ENCODE results near the gene ADAMTS19.
"Not testable (repeated sequence)": the region's sequence is repeated elsewhere in the genome, so short reads cannot be mapped to it uniquely, and the experiment has no call there.

ADAMTS19 gene

GRCh38 chr5:129608350-129608749 is 148.3 kb downstream of the ADAMTS19 start:
- no peak for DNase-seq

DNA sequence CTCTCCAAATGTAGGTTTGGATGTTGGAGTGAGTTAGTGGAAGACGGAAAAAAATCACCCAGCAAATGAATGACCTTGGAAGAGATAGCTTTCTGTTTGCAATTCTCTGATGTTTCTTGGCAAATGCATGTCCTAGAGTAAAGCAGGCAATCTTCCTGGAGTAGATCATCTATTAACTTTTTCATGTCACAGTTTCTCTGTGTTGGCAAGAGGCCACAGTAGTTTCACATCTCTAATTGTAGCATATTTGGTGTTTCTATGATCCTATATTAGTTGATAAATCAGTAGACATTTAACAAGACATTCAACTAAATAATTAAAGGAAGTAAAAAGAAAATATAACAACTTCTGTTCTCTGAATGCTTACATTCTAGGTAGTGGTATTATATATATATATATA is 149.6 kb downstream of the ADAMTS19 start:
- peak; percentile 68 for DNase-seq

GRCh38 chr5:129616517-129616916 is 156.4 kb downstream of the ADAMTS19 start:
- DNase-seq, result no peak

GRCh38 chr5:129617206-129617605 is 157.1 kb downstream of the ADAMTS19 start:
- peak; percentile 46 for DNase-seq

DNA sequence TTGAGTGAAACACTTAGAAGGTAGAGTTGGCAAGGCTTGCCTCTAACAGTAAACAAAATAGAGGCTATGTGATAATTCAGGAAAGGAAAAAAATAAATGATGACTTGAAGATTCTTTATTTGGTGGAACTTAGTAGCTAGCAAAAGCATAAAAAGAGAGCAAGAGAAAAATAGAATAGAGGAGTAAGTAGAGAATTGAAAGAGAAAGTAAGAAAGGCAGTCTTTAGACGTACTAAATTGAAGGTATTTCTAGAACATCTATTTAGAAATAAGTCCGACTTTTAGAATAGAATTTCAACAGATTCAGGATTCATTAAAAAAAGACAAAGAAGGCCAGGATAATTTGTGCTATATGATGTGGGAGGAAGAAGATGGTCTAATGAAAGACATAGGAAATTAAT is 159.7 kb downstream of the ADAMTS19 start:
- no peak for DNase-seq

DNA sequence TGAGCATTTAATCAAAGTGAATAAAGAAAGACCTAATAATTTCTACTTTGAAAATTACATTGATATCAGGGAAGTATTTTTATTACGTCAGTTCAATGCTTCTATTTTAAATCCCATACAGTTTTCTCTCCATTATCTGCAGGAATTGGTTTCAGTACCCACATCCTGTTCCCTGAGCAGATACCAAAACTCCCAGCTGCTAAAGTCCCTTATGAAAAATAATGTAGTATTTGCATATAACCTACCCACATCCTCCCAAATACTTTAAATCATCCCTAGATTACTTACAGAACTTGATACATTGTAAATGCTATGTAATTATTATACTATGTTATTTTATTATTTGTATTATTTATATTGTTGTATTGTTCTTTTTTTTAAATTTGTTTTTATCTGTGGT is 162.4 kb downstream of the ADAMTS19 start:
- DNase-seq, result no peak

GRCh38 chr5:129629575-129629974 is 169.5 kb downstream of the ADAMTS19 start:
- peak; percentile 76 for DNase-seq

GRCh38 chr5:129630101-129630500 is 170.0 kb downstream of the ADAMTS19 start:
- no peak for DNase-seq

DNA sequence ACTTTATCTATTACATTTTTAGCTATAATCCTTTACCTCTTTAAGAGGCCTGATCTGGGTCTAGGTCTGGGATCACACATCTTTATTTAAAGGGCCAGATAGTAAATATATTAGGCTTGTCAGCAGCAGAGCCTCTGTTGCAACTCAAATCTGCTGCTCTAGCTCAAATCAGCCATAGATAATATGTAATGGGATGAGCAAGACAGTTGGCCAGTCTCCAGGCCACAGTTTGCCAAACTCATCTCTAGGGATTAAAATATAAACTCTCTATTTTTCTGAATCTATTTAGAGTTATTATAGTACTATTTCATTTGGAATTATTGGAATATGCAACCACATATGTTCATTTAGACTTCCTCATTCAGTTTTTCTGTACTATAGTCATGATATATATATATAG is 171.9 kb downstream of the ADAMTS19 start:
- peak; percentile 84 for DNase-seq

- DNase-seq, result not testable (repeated sequence)
These were observed 177.4 kb downstream of the ADAMTS19 start for GRCh38 chr5:129637501-129637900.

DNA sequence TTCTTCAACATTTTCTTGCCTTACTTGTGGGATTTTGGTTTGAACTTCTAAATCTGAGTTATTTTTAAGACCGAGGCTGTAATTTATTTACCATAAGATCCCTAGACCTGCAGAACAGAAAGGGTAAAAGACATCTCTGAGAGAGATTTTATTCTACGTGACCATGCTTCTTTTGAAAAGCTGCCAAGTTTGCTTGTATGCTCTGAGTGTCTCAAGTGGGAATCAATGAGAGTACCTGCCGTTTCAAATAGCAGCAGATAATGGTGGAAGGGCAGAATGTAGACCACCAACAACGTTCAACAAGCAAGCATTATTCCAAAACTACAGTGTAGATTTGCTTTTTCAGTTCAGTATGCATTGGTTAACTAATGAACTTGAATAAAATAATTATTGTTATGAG is 179.2 kb downstream of the ADAMTS19 start:
- DNase-seq, result no peak

GRCh38 chr5:129652349-129653056 is 192.4 kb downstream of the ADAMTS19 start:
- DNase-seq, result peak; percentile 37

GRCh38 chr5:129653057-129653375 is 192.9 kb downstream of the ADAMTS19 start:
- no peak for DNase-seq

DNA sequence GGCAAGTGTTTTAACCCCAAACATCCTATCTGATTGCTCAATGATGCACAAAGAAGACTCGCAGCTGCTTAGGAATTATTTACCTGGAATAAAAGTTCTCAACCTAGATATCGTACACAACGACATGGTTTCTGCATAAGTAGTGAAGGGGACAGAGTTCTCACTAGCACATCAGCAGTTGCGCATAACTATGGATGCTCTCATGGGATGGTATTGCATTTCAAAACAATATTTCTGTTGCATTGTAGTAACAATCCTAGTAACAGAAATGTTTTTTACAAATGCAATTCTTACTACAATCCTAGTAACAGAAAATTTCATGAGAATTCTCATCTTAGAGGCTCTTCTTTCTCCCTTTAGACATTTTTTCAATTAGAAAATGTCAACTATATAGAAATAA is 193.3 kb downstream of the ADAMTS19 start:
- DNase-seq, result no peak

DNA sequence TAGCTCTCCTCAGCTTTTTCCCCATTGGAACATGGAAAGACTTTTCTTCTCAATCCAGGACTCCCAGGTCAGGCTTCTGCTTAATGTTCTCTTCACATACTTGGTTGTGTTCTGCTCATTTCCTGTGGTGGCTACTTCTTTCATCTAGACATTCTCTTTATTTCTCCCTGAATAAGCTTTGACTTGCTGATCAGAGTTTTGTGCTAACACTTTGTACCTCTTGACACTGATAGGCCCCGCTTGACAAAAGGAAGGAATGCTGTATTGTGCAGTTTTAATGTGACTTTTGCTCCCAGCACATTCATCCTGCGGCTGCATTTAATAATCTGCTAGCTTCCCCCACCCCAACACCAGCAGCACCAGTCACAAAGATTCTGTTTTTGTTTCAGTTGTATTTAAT is 196.9 kb downstream of the ADAMTS19 start:
- DNase-seq, result no peak

DNA sequence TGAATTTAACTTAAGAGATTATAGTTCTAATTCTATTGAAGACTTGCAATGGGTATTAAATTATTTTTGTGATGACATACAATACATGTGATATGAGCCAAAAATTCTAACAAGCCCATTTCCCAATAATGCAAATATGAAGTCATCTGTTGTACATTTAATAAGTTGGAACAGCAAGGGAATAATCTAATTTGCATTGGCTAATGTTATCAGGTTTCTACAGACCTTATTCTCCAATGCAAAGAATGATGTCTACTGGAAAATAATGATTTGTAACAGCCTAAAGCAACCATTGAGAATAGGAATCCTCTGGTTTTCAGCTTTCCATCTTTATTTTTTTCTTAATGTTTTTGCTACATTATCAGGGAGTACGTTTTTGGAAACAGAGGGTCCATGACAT is 198.7 kb downstream of the ADAMTS19 start:
- peak; percentile 11 for DNase-seq

GRCh38 chr5:129661366-129662035 is 201.4 kb downstream of the ADAMTS19 start:
- no peak for DNase-seq

- no peak for DNase-seq
These were observed 204.3 kb downstream of the ADAMTS19 start for GRCh38 chr5:129664336-129664937.

DNA sequence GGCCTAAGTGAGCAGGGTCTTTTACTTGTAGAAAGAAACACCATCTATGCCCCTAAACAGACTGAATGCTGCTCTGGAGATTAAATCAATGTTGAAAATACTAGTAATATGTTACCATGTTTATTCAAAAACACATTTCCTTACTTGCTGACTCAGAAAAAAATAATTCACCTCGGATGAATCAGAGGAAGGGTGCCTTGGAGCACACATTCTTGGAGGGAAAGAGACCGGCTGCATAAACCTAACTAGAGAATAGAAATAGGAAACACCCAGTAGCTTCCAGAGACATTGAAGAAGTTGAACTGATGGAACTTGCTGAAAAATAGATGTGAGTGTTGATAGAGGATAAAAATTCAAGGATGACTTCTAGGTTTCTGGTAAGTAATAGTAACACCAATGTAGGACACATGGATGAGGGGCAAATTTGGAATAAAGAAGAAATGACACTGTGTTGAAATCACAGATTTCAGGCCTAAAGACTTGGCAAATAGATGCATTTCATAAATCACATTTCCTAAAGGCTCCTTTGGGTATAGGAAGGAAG is 210.9 kb downstream of the ADAMTS19 start:
- DNase-seq, result no peak

DNA sequence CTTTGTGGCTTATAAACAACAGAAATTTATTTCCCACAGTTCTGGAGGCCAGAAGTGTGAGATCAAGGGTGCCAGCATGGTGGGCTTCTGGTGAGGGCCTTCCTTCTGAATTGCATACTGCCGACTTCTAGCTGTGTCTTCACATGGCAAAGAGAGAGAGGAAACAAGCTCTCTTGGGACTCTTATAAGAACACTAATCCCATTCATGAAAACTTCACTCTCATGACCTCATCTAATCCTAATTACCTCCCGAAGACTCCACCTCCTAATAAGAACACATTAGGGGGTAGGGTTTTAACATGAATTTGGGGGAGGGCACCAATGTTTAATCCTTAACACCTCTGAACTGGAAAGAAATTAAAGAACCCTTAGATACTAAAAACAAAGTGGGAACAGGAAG is 211.9 kb downstream of the ADAMTS19 start:
- DNase-seq, result no peak

GRCh38 chr5:129679671-129680070 is 219.6 kb downstream of the ADAMTS19 start:
- DNase-seq, result no peak

- DNase-seq, result no peak
These were observed 227.8 kb downstream of the ADAMTS19 start for GRCh38 chr5:129687941-129688340.

DNA sequence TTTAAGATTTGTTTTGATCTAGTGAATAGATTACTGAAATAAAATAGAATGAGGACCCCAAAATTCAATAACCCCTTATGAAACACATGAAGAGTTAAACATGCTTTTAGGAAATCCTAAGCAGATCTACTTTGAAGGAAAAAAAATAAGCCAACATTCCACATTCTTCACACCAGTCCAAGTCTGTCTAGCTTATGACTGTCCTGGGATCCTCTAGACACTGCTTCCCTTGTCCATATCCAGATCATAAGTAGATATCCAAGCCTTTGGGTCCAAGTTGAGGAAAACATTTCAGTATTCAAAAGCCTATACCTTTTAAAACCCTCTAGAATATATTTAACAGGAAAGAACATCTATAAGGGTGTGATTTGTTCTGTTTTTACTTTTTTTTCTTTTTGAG is 228.9 kb downstream of the ADAMTS19 start:
- no peak for DNase-seq

GRCh38 chr5:129691220-129691619 is 231.1 kb downstream of the ADAMTS19 start:
- DNase-seq, result no peak

Measured in NCI-H446 treated with DMSO at 0.1 percent for 48 hours (cell line).